Activated naive CD8-positive, alpha-beta T cell treated with anti-CD3 and anti-CD28 coated beads, Interleukin-2, amount 10 ng/mL, durations not matched to agents 7 days and 5 days (primary cell): ENCODE results near the gene DENND4A. TPM values are rescaled to one million over a fixed set of nuclear protein-coding genes. Genes with fewer than 3 reads are reported as not detected.
"Not testable (repeated sequence)": the region's sequence is repeated elsewhere in the genome, so short reads cannot be mapped to it uniquely, and the experiment has no call there.

Source experiments
- ATAC-seq: fragments of 150-1000 bp; cut with Tn5 transposase; one replicate; pipeline ENCODE4 v1.10.0; 2021; ENCODE audit warnings: low read depth, moderate library complexity
- POLR2A ChIA-PET: fragments of 350-600 bp; sonication (Branson Sonifier 250); formaldehyde crosslinking; loops from one replicate; lab custom pipeline; 2021; ENCODE audit warnings: antibody characterized with exemption; lab: Charles Lee
- DNase-seq: peaks from one replicate; pipeline ENCODE4 v3.0.0; 2021
- H3K27ac Mint-ChIP-seq: one replicate; pipeline ENCODE4 v1.8.0; 2022; ENCODE audit warnings: mild to moderate bottlenecking, mixed read lengths
- H3K27me3 Mint-ChIP-seq: one replicate; pipeline ENCODE4 v1.8.0; 2022; ENCODE audit warnings: mild to moderate bottlenecking, moderate library complexity, mixed read lengths
- H3K36me3 Mint-ChIP-seq: one replicate; pipeline ENCODE4 v1.8.0; 2021; ENCODE audit warnings: mild to moderate bottlenecking, mixed read lengths
- H3K4me1 Mint-ChIP-seq: one replicate; pipeline ENCODE4 v1.8.0; 2021; ENCODE audit warnings: mixed read lengths
- H3K4me3 Mint-ChIP-seq: one replicate; pipeline ENCODE4 v1.8.0; 2022; ENCODE audit warnings: mild to moderate bottlenecking, moderate library complexity, mixed read lengths
- H3K9me3 Mint-ChIP-seq: one replicate; pipeline ENCODE4 v1.8.0; 2021; ENCODE audit warnings: mixed read lengths
- total RNA-seq, 2 experiments: library from RNA; stranded (reverse); gene quantifications; one replicate each; pipeline ENCODE4 v1.2.3, GENCODE V29; 2021

The DENND4A gene
- total RNA-seq, 2 experiments from 2014 or later: 50.4 to 56.7 TPM

- H3K36me3 Mint-ChIP-seq: peaks cover 21% of the 10 kb centered on the region
- no peak for DNase-seq
- no peaks in the 10 kb centered on the region for H3K9me3 Mint-ChIP-seq
- H3K4me1 Mint-ChIP-seq: peaks cover 17% of the 10 kb centered on the region
- POLR2A ChIA-PET: no interaction called here
- H3K27me3 Mint-ChIP-seq: no peaks in the 10 kb centered on the region
- no peak overlapping the region for H3K4me3 Mint-ChIP-seq
- no peak overlapping the region for H3K27ac Mint-ChIP-seq
- no peak for ATAC-seq
These were observed 32.7 kb downstream of the DENND4A start for GRCh38 chr15:65759441-65759840.

DNA sequence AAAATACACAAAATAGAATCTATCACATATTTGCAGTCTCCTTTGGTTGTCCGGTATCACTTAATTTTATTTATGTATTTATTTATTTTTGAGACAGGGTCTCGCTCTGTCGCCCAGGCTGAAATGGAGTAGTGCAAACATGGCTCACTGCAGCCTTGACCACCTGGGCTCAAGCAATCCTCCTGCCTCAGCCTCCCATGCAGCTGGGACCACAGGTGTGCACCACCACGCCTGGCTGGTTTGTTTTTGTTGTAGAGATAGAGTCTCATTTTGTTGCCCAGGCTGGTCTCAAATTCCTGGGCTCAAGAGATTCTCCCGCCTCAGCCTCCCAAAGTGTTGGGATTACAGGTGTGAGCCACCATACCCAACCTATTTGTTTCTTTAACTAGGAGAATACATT is 33.9 kb downstream of the DENND4A start:
- Mint-ChIP-seq H3K27me3 (no peaks in the 10 kb centered on the region), H3K4me1 (peaks cover 16% of the 10 kb centered on the region), H3K9me3 (no peaks in the 10 kb centered on the region), H3K36me3 (peaks cover 21% of the 10 kb centered on the region), H3K4me3 (no peak overlapping the region), H3K27ac (no peak overlapping the region)
- no peak for ATAC-seq
- POLR2A ChIA-PET: no interaction called here
- no peak for DNase-seq

GRCh38 chr15:65757256-65757655 is 34.8 kb downstream of the DENND4A start:
- DNase-seq (no peak), ATAC-seq (no peak)
- Mint-ChIP-seq H3K27ac (no peak overlapping the region), H3K27me3 (no peaks in the 10 kb centered on the region), H3K36me3 (peaks cover 21% of the 10 kb centered on the region), H3K9me3 (no peaks in the 10 kb centered on the region), H3K4me1 (peaks cover 12% of the 10 kb centered on the region), H3K4me3 (no peak overlapping the region)
- POLR2A ChIA-PET: interaction anchor here (0.7 kb wide), 1 partner anchor 248 kb away, joined by 4 read pairs; no protein-coding TSS in a partner anchor

GRCh38 chr15:65752151-65752700 is 39.9 kb downstream of the DENND4A start:
- no peaks in the 10 kb centered on the region for H3K27me3 Mint-ChIP-seq
- H3K4me1 Mint-ChIP-seq: peaks cover 6% of the 10 kb centered on the region
- POLR2A ChIA-PET: no interaction called here
- H3K27ac Mint-ChIP-seq: no peak overlapping the region
- DNase-seq (no peak), ATAC-seq (no peak)
- H3K4me3 Mint-ChIP-seq: no peak overlapping the region
- peaks cover 18% of the 10 kb centered on the region for H3K36me3 Mint-ChIP-seq
- H3K9me3 Mint-ChIP-seq: no peaks in the 10 kb centered on the region

GRCh38 chr15:65751431-65751830 is 40.7 kb downstream of the DENND4A start:
- peak overlapping the region; percentile 12 for H3K27ac Mint-ChIP-seq

GRCh38 chr15:65747265-65747664 is 44.8 kb downstream of the DENND4A start:
- H3K27me3 Mint-ChIP-seq: no peaks in the 10 kb centered on the region
- H3K27ac Mint-ChIP-seq: no peak overlapping the region
- POLR2A ChIA-PET: interaction anchor here (0.6 kb wide), 1 partner anchor 866 kb away, joined by 3 read pairs; no protein-coding TSS in a partner anchor
- H3K4me1 Mint-ChIP-seq: peaks cover 7% of the 10 kb centered on the region
- H3K4me3 Mint-ChIP-seq: no peak overlapping the region
- DNase-seq (no peak), ATAC-seq (no peak)
- H3K36me3 Mint-ChIP-seq: peaks cover 24% of the 10 kb centered on the region
- no peaks in the 10 kb centered on the region for H3K9me3 Mint-ChIP-seq

More at GRCh38 chr15:65751431-65751830, 40.7 kb downstream of the DENND4A start:
- no peak for ATAC-seq
- POLR2A ChIA-PET: no interaction called here
- Mint-ChIP-seq H3K4me1 (peaks cover 6% of the 10 kb centered on the region), H3K4me3 (no peak overlapping the region), H3K36me3 (peaks cover 18% of the 10 kb centered on the region), H3K27me3 (no peaks in the 10 kb centered on the region), H3K9me3 (no peaks in the 10 kb centered on the region)
- DNase-seq: no peak

GRCh38 chr15:65743637-65744252 is 48.3 kb downstream of the DENND4A start:
- POLR2A ChIA-PET: no interaction called here
- Mint-ChIP-seq H3K27me3 (no peaks in the 10 kb centered on the region), H3K36me3 (peaks cover 15% of the 10 kb centered on the region), H3K9me3 (no peaks in the 10 kb centered on the region), H3K4me1 (peaks cover 5% of the 10 kb centered on the region), H3K4me3 (no peak overlapping the region), H3K27ac (no peak overlapping the region)
- DNase-seq: no peak
- no peak for ATAC-seq

- no peak overlapping the region for H3K27ac Mint-ChIP-seq
- peaks cover 26% of the 10 kb centered on the region for H3K36me3 Mint-ChIP-seq
- ATAC-seq (no peak), DNase-seq (no peak)
- H3K9me3 Mint-ChIP-seq: no peaks in the 10 kb centered on the region
- H3K4me1 Mint-ChIP-seq: peaks cover 5% of the 10 kb centered on the region
- H3K27me3 Mint-ChIP-seq: no peaks in the 10 kb centered on the region
- no peak overlapping the region for H3K4me3 Mint-ChIP-seq
- POLR2A ChIA-PET: no interaction called here
These were observed 51.9 kb downstream of the DENND4A start for GRCh38 chr15:65740148-65740547.

DNA sequence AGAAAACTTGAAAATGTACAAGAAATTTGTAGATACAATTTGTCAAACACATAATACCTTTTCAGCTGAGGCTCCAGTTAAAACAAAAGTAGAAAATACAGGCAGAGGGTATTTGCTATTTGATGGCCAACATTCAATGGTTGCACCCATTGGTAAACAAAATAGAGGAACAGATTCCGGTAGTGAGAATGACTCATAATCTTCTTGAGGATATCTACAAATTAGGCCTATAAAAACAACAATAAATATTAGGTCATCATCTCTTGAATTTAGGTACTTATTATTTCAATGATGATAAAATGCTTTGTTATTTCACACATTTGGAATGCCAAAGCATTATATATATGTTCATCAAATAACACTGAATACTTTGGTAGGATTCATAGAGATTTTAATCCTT is 53.4 kb downstream of the DENND4A start:
- Mint-ChIP-seq H3K4me3 (no peak overlapping the region), H3K27me3 (no peaks in the 10 kb centered on the region), H3K4me1 (no peaks in the 10 kb centered on the region), H3K27ac (no peak overlapping the region), H3K36me3 (peaks cover 30% of the 10 kb centered on the region), H3K9me3 (no peaks in the 10 kb centered on the region)
- DNase-seq (no peak), ATAC-seq (no peak)
- POLR2A ChIA-PET: no interaction called here

DNA sequence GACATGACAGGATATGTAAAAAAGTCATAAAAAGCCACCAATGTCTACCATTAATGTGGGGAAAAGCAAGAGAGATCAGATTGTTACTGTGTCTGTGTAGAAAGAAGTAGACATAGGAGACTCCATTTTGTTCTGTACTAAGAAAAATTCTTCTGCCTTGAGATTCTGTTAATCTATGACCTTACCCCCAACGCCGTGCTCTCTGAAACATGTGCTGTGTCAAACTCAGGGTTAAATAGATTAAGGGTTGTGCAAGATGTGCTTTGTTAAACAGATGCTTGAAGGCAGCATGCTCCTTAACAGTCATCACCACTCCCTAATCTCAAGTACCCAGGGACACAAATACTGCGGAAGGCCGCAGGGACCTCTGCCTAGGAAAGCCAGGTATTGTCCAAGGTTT is 58.5 kb downstream of the DENND4A start:
- POLR2A ChIA-PET, H3K27ac Mint-ChIP-seq, DNase-seq, H3K4me1 Mint-ChIP-seq, ATAC-seq, H3K4me3 Mint-ChIP-seq, H3K9me3 Mint-ChIP-seq, H3K27me3 Mint-ChIP-seq: not testable (repeated sequence)
- H3K36me3 Mint-ChIP-seq: peaks cover 32% of the 10 kb centered on the region

GRCh38 chr15:65732698-65733097 is 59.4 kb downstream of the DENND4A start:
- no peak overlapping the region for H3K27ac Mint-ChIP-seq
- POLR2A ChIA-PET: no interaction called here
- no peak overlapping the region for H3K4me3 Mint-ChIP-seq
- no peaks in the 10 kb centered on the region for H3K27me3 Mint-ChIP-seq
- H3K9me3 Mint-ChIP-seq: no peaks in the 10 kb centered on the region
- ATAC-seq (no peak), DNase-seq (no peak)
- H3K36me3 Mint-ChIP-seq: peaks cover 29% of the 10 kb centered on the region
- H3K4me1 Mint-ChIP-seq: peaks cover 2% of the 10 kb centered on the region

- Mint-ChIP-seq H3K27ac (no peak overlapping the region), H3K9me3 (no peaks in the 10 kb centered on the region)
These were observed 60.2 kb downstream of the DENND4A start for GRCh38 chr15:65731926-65732325.

DNA sequence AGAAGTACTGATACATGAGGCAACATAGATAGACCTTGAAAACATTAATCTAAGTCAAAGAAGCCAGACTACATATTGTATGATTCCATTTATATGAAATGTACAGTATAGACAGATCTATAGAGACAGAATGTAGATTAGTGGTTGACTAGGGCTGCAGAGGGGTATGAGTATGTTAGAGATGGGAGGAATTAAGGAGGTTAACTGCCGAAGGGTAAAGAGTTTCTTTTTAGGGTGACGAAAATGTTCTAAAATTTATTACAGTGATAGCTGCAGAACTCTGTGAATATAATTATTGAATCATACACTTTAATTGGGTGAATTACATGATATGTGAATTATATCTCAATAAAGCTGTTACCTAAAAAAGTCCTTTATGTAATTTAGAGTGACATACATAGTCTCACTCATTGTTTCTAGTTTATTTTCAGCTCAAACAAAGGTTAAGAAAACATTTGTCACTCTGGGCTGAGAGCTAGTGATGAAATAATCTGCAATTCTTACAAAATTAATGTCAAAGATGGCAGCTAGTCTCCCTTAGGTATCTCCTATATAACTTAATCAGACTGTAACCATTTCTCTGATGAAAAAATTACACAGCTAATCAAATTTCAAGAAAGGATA is 61.4 kb downstream of the DENND4A start:
- DNase-seq (no peak), ATAC-seq (no peak)
- POLR2A ChIA-PET: no interaction called here
- Mint-ChIP-seq H3K9me3 (no peaks in the 10 kb centered on the region), H3K4me3 (no peak overlapping the region), H3K4me1 (peaks cover 2% of the 10 kb centered on the region), H3K27me3 (no peaks in the 10 kb centered on the region), H3K27ac (no peak overlapping the region), H3K36me3 (peaks cover 26% of the 10 kb centered on the region)

More at GRCh38 chr15:65731926-65732325, 60.2 kb downstream of the DENND4A start:
- peaks cover 25% of the 10 kb centered on the region for H3K36me3 Mint-ChIP-seq
- H3K4me3 Mint-ChIP-seq: no peak overlapping the region
- ATAC-seq: no peak
- H3K4me1 Mint-ChIP-seq: peaks cover 2% of the 10 kb centered on the region
- H3K27me3 Mint-ChIP-seq: no peaks in the 10 kb centered on the region
- POLR2A ChIA-PET: no interaction called here
- no peak for DNase-seq
